HK-2 (cell line): ENCODE measurements around the gene LARP4B.

Experiments
- DNase-seq: peaks from one replicate; pipeline ENCODE4 v3.0.0-alpha.2; 2018; ENCODE audit not compliant: unreplicated experiment

The LARP4B gene

DNA sequence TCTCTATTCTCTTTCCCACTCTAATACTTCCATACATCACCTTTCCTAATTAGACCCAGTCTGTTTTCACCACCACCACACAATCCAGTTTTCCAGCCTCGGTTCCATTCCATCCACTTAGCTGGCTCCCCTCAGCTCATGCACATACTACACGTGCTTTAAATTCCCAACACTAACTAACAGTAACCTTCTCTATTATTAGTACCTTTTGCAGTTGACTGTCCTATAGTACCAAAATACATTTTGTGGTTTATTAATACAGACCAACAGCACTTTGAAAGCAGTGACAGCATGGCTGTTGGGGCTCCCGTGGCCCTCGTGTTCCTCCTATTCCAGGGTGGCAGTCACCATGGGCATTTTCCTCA is 64.9 kb downstream of the LARP4B start:
- DNase-seq, result no peak

- no peak for DNase-seq
These were observed 65.5 kb downstream of the LARP4B start for GRCh38 chr10:865924-866576.

- no peak for DNase-seq
These were observed 66.2 kb downstream of the LARP4B start for GRCh38 chr10:865257-865656.

DNA sequence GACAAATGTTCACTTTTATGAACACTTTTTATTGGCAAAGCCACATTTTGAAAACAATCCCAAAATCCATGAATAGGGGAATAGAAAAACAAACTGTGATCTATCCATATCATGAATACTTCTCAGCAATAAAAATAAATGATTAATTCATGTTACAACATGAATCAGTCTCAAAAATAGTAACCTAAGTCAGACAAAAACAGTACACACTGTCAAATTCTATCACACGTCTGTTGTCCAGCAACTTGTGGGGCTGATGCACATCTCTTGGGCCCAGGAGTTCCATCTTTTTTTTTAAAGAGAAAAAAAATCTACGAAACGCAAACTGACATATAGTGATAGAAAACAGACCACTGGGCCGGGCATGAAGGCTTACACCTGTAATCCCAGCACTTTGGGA is 71.0 kb downstream of the LARP4B start:
- DNase-seq, result no peak

DNA sequence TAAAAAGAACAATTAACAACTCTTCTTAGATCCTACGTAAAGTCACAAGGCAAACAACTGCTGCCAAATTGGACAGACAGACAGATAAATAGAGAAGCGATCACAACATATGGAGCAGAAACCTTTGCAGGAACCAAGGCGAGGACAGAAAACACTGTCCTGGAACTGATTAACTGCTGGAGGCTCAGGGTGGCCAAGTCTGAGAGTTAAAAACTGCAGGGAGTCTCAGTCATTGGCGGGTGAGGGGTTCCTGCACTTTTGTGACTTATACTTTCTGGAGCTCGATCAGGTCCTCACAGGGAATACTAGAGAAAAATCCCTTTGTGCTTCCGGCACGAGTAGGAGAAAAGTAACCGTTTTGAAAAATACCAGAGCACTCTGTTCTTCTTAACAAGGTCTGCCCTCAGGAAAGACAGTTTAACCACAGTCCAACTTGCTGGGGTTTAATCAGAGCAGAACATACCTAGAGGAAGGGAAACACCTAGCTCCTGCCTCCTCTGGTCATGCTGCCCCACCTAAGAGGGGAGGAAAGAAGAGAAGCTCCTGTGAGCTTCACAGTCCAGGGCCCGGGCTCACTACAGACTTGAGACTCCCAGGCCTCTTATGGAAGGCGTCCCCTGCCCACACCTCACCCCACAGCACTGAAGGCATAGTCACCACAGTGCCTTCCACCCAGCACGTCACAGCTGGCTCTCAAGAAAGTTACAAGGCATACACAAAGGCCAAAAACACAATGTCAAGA is 74.9 kb downstream of the LARP4B start:
- no peak for DNase-seq

DNA sequence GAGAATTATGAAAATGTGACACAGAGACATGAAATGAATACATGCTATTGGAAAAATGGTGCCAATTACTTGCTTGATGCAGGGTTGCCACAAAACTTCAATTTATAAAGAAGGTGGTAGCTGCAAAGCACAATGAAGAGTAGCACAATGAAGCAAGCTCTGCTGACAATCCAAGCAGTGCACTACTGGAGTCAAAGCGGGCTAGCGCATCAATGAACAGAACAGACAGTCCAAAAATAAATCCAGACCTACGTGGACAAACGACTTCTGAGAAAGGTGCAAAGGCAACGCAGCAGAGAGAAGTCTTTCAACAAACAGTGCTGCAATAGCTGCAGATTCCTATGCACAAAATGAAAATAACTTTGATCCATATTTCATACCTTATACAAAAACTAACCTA is 75.8 kb downstream of the LARP4B start:
- no peak for DNase-seq

GRCh38 chr10:855079-855478 is 76.4 kb downstream of the LARP4B start:
- DNase-seq, result no peak

DNA sequence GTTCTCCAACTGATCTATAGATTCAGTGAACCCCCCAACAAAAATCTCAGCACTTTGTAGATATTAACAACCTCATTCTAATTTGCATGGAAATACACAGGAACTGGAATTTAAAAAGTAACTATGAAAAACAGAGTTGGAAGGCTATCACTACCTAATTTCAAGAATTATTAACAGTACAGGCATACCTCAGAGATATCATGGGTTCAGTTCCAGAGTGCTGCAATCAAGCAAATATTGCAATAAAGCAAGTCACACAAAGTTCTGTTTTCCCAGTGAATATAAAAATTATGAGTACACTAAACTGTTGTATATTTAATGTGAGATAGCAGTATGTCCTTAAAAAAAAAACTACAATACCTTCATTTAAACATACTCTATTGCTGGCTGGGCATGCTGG is 78.5 kb downstream of the LARP4B start:
- no peak for DNase-seq

- DNase-seq, result no peak
These were observed 79.1 kb downstream of the LARP4B start for GRCh38 chr10:852386-852785.

GRCh38 chr10:851901-852300 is 79.6 kb downstream of the LARP4B start:
- no peak for DNase-seq

GRCh38 chr10:850093-850492 is 81.4 kb downstream of the LARP4B start:
- no peak for DNase-seq

GRCh38 chr10:847868-848267 is 83.6 kb downstream of the LARP4B start:
- no peak for DNase-seq

DNA sequence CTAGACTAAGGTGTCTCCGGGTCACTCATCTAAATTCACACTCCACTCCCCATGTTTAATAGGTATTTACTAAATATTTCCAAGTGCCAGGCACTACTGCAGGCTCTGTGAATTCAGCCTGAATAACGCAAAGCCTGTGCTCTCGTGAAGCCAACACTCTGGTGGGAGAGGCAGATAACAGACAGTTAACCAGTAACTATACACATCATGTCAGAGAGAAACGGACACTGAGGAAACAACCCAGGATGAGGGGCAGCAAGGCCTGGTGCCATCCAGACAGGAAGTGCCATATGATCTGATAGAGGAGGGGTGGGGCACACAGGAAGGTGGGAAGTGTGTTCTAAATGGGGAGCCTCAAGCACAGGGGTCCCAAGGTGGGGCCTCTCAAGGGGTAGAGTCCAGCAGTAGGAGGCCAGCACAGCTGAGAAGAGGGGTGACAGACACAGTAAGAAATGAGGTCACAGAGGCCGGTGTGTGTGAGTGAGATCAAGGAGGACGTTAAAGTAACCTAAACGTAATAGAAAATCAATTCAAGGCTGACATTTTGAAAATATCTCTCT is 85.3 kb downstream of the LARP4B start:
- no peak for DNase-seq

GRCh38 chr10:845526-845925 is 86.0 kb downstream of the LARP4B start:
- DNase-seq, result no peak

GRCh38 chr10:844552-844951 is 87.0 kb downstream of the LARP4B start:
- DNase-seq, result no peak

DNA sequence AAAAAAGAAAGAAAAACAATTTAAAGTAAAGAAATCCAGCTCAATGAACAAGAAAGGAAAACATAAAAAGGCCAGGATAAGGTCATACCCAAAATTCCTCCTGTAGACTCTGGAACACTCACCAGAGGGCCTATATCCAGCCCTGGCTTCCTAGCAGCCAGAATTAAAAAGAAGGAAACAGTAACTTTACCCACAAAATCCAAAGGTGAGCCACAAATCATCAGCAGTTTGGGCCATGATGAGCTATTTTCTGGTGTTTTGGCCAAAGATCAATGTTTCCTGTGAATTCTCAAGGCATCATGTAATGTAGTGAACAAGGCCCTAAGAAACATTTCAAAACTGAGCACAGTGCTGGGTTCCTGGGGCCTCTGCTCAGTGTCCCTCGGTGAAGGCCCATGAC is 87.8 kb downstream of the LARP4B start:
- no peak for DNase-seq

GRCh38 chr10:842795-843194 is 88.7 kb downstream of the LARP4B start:
- no peak for DNase-seq

DNA sequence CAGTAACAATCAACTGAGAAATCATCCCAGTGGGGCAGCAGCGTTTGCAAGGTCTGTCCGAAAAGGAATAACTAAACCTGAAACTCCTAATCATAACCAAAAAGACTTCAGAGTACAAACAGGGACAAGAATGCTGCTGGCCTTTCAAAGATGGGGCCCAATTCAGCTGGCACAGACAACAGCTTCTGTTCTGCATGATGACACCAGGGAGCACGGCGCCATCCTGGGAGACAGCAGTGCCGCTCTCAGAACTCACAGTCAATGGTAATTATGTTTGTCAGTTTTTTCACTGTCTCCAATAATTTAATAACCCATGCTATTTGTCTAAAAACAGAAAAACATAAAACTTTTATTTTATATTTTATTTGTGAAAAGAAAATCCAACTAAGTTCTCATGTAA is 90.0 kb downstream of the LARP4B start:
- DNase-seq, result no peak

DNA sequence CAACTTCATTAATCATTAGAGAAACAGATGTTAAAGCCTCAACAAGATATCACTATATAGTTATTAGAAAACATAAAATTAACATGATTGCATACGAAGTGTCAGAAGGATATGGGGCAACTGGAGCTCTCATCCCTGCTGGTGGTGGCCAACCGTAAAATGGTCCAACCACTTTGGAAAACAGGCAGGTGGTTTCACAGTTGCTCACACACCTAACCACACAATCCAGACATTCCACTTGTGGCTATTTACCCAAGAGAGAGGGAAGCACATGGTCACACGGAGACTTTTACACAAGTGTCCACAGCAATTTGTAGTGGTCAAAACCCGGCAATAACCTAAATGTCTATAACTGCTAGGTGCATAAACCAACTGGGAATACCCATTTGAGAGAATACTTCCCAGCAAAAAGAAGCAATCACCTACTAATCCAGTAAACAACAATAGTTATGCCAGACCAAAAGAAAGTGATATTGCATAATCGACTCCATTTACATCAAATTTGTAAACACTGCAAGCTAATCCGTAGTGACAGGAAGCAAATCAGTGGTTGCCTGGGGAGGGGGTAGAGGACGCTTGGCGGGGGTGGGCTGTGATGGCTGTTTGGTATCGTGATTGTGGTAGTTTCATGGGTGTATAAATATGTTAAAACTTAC is 91.8 kb downstream of the LARP4B start:
- DNase-seq, result no peak

DNA sequence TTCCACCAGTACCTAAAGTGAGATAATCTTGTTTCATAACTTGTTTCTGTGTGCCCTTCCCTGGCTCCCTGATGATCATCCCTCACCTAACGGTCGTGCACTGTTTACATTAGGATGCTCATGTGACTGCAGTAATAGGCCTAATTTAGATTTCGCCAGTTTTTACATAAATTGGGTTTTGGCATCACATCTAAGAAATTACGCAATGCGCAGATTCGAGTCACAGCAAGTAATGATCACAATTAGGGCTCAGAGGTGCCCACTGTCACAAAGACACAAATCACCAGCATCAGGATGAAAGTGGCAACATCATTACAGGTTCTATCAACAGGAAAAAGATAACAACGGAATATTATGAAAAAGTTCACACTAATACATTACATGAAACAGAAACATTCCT is 94.7 kb downstream of the LARP4B start:
- no peak for DNase-seq

DNA sequence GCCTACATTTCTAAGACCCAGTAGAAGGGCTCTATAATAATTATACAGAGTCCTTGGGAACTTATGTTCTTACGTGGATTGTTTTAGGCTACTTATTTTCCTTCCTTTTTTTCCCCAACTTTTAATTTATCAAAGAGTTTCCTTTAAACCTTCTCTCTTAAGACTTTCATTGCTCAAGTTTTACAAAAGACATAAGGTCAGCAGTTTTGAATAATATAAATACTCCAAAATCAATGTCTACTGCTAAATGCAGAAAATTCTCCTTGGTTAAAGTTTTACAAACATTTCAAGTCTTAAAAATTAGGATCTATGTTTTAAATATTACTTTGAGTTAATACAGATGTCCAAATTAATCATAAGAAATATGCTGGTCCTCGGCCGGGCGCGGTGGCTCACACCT is 97.0 kb downstream of the LARP4B start:
- DNase-seq, result no peak

DNA sequence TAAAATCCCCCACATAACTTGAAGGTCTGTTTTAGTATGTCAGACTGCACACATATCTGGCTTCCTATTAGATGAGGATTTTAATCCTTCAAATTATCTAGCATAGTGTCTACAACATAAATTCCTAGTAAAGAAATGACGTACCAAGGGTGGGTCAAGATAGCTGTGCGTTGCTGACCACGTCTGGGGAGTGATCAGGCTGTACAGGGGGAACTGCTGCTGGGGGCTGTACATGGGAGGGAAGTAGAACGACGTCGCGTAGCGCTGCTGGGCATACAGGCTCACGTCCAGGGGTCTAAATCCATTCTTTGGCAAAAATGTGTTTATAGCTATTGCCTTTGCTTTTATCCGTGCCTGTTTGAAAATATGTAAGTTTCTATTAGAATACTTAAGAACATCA is 102.3 kb downstream of the LARP4B start:
- DNase-seq, result no peak

GRCh38 chr10:828191-828590 is 103.3 kb downstream of the LARP4B start:
- no peak for DNase-seq
